Endodermal cell (in vitro differentiated cells): Measurements from ENCODE around the gene HCFC1. TPM values are rescaled to one million over a fixed set of nuclear protein-coding genes. Genes with fewer than 3 reads are reported as not detected.

ENCODE experiments used
- DNase-seq: peaks from one replicate; pipeline ENCODE4 v3.0.0-alpha.2; 2017
- H3K27ac ChIP-seq: 2 replicates; pipeline ENCODE4 v1.5.1; 2013; ENCODE audit warnings: mild to moderate bottlenecking, low read depth, low read length, moderate library complexity
- H3K27me3 ChIP-seq: 2 replicates; pipeline ENCODE4 v1.6.1; 2013; ENCODE audit warnings: mild to moderate bottlenecking, low read length, moderate library complexity; ENCODE audit not compliant: insufficient read depth, control insufficient read depth, poor library complexity, severe bottlenecking
- H3K36me3 ChIP-seq: 2 replicates; pipeline ENCODE4 v1.7.0; 2013; ENCODE audit warnings: mild to moderate bottlenecking, low read length, moderate library complexity; ENCODE audit not compliant: control insufficient read depth, insufficient read depth
- H3K4me1 ChIP-seq: one replicate; pipeline ENCODE4 v1.7.0; 2013; ENCODE audit warnings: low read length; ENCODE audit not compliant: control insufficient read depth, insufficient read depth
- H3K4me3 ChIP-seq: 2 replicates; pipeline ENCODE4 v1.5.1; 2013; ENCODE audit warnings: mild to moderate bottlenecking, low read length, moderate library complexity
- H3K9ac ChIP-seq: 2 replicates; pipeline ENCODE4 v1.6.1; 2013; ENCODE audit warnings: mild to moderate bottlenecking, low read length, moderate library complexity; ENCODE audit not compliant: poor library complexity, severe bottlenecking; ENCODE audit errors: extremely low read depth
- H3K9me3 ChIP-seq: 2 replicates; pipeline ENCODE4 v1.6.1; 2013; ENCODE audit warnings: mild to moderate bottlenecking, low read length, moderate library complexity; ENCODE audit not compliant: control insufficient read depth
- H3K27ac Mint-ChIP-seq: 2 replicates; pipeline ENCODE4 v1.8.0; 2020; ENCODE audit warnings: mixed read lengths
- H3K27me3 Mint-ChIP-seq: 2 replicates; pipeline ENCODE4 v1.8.0; 2021; ENCODE audit warnings: mild to moderate bottlenecking, mixed read lengths; ENCODE audit not compliant: insufficient read depth
- H3K36me3 Mint-ChIP-seq: 2 replicates; pipeline ENCODE4 v1.8.0; 2020; ENCODE audit warnings: low read depth, mixed read lengths
- H3K4me1 Mint-ChIP-seq: 2 replicates; pipeline ENCODE4 v1.8.0; 2020; ENCODE audit warnings: mixed read lengths
- H3K4me3 Mint-ChIP-seq: 2 replicates; pipeline ENCODE4 v1.8.0; 2020; ENCODE audit warnings: mild to moderate bottlenecking, moderate library complexity, mixed read lengths
- H3K9me3 Mint-ChIP-seq: 2 replicates; pipeline ENCODE4 v1.8.0; 2020; ENCODE audit warnings: mild to moderate bottlenecking, mixed read lengths
- CTCF ChIP-seq: fragments of 200-600 bp; sonication (generic); conservative IDR thresholded peaks from 2 replicates; pipeline ENCODE4 v1.5.0; 2021; ENCODE audit warnings: antibody characterized with exemption, mild to moderate bottlenecking
- WGBS, 2 experiments: methylation state at CpG; one replicate each; pipeline versions ENCODE4 v1.1.5 to v1.1.7; 2013; ENCODE audit warnings: missing lambda C conversion rate in 2 of 2, mixed read lengths in 1 of 2; ENCODE audit not compliant: insufficient coverage in 1 of 2, insufficient read length in 1 of 2; 5-methylcytosine and 5-hydroxymethylcytosine counted together
- total RNA-seq, 2 donors: library from RNA; stranded (reverse); fragmentation: NEBNext Ultra II Directional in 1 of 2; extraction: Animal tissue kit (Norgen Biotek cat#: 25700) in 1 of 2; gene quantifications; 2 replicates in 1 of 2; 3 replicates in 1 of 2; pipeline ENCODE4 v1.2.1, GENCODE V29; 2021

Gene HCFC1
- total RNA-seq, 2 donors from 2014 or later = 93.4 to 112 TPM

GRCh38 chrX:154008521-154008920, 36.9 kb upstream of the HCFC1 start:
- Histone ChIP-seq H3K36me3 (no peaks in the 10 kb centered on the region), H3K9ac (no peak overlapping the region), H3K4me1 (no peaks in the 10 kb centered on the region), H3K4me3 (no peak overlapping the region), H3K27me3 (no peaks in the 10 kb centered on the region), H3K9me3 (no peaks in the 10 kb centered on the region), H3K27ac (no peak overlapping the region)
- Mint-ChIP-seq H3K27ac (no peak overlapping the region), H3K4me3 (no peak overlapping the region), H3K9me3 (peaks cover 73% of the 10 kb centered on the region), H3K4me1 (no peaks in the 10 kb centered on the region), H3K27me3 (no peaks in the 10 kb centered on the region), H3K36me3 (peaks cover 25% of the 10 kb centered on the region)
- no peak for TF ChIP-seq CTCF
- 65 to 100% methylated on average over 2 to 3 of the region's 4 CpGs for WGBS, 2 experiments
- no peak for DNase-seq

- Mint-ChIP-seq H3K27ac (no peak overlapping the region), H3K4me1 (no peaks in the 10 kb centered on the region), H3K36me3 (peaks cover 23% of the 10 kb centered on the region), H3K27me3 (no peaks in the 10 kb centered on the region), H3K4me3 (no peak overlapping the region), H3K9me3 (peaks cover 78% of the 10 kb centered on the region)
- TF ChIP-seq CTCF = no peak
- WGBS, 2 experiments = 94 to 100% methylated on average over 3 to 20 of the region's 20 CpGs
- Histone ChIP-seq H3K36me3 (no peaks in the 10 kb centered on the region), H3K27me3 (no peaks in the 10 kb centered on the region), H3K27ac (no peak overlapping the region), H3K9me3 (no peaks in the 10 kb centered on the region), H3K9ac (no peak overlapping the region), H3K4me3 (no peak overlapping the region), H3K4me1 (no peaks in the 10 kb centered on the region)
- DNase-seq = no peak
Observed at GRCh38 chrX:154006947-154007346, 35.3 kb upstream of the HCFC1 start.

DNA sequence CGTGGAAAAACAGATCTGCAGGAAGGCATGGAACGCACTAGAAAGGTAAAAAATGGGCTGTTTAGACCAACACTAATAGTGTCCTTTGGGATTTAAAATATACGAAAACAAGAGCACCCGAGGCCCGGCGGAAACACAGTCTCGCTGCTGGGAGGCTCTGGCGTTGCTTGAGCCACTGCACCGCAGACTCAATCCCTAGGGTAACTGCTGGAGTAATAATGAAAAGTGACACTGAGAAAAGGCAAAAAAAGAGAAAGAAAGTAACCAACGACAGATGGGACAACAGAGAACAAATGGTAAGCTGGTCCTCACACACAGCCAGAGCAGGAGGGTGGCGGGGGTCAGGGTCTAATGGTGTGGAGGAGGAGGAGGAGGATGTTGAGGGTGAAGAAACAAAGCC, 32.7 kb upstream of the HCFC1 start:
- WGBS, 2 experiments = 91 to 100% methylated on average over 8 to 10 of the region's 11 CpGs
- no peaks in the 10 kb centered on the region for H3K9me3 ChIP-seq
- DNase-seq = no peak
- Mint-ChIP-seq H3K27me3 (no peaks in the 10 kb centered on the region), H3K9me3 (peaks cover 73% of the 10 kb centered on the region), H3K4me3 (no peak overlapping the region), H3K4me1 (no peaks in the 10 kb centered on the region), H3K27ac (no peak overlapping the region), H3K36me3 (peaks cover 12% of the 10 kb centered on the region)
- no peaks in the 10 kb centered on the region for H3K4me1 ChIP-seq
- no peaks in the 10 kb centered on the region for H3K27me3 ChIP-seq
- H3K4me3 ChIP-seq = no peak overlapping the region
- H3K27ac ChIP-seq = no peak overlapping the region
- no peak overlapping the region for H3K9ac ChIP-seq
- no peaks in the 10 kb centered on the region for H3K36me3 ChIP-seq
- TF ChIP-seq CTCF = no peak
